Tibial nerve (tissue), 4 donors: Measurements from ENCODE around the gene CMTM5. TPM values are rescaled to one million over a fixed set of nuclear protein-coding genes. Genes with fewer than 3 reads are reported as not detected.

Source experiments
- DNase-seq, 2 donors: peaks; one replicate each; pipeline ENCODE4 v3.0.0-alpha.2; 2019; ENCODE audit warnings: low spot score in 2 of 2
- H3K27ac ChIP-seq, 4 donors: fragments of 200-600 bp; sonication (generic) in 3 of 4; one replicate each; pipeline ENCODE4 v1.5.1; 2017 to 2019; ENCODE audit warnings: mild to moderate bottlenecking in 1 of 4
- H3K27me3 ChIP-seq, 2 donors: fragments of 200-600 bp; sonication (generic) in 1 of 2; one replicate each; pipeline versions ENCODE4 v1.5.1 to v1.6.0; 2017 to 2019
- H3K36me3 ChIP-seq, 3 donors: fragments of 200-600 bp; sonication (generic); one replicate each; pipeline ENCODE4 v1.5.1; 2018 to 2019
- H3K4me1 ChIP-seq, 4 donors: fragments of 200-600 bp; sonication (generic) in 3 of 4; one replicate each; pipeline ENCODE4 v1.5.1; 2017 to 2019
- H3K4me3 ChIP-seq, 4 donors: fragments of 200-600 bp; sonication (generic) in 3 of 4; one replicate each; pipeline ENCODE4 v1.5.1; 2017 to 2019; ENCODE audit warnings: mild to moderate bottlenecking in 1 of 4, moderate library complexity in 1 of 4
- H3K9me3 ChIP-seq, 4 donors: fragments of 200-600 bp; sonication (generic) in 3 of 4; one replicate each; pipeline ENCODE4 v1.5.1; 2017 to 2019
- EP300 ChIP-seq, 2 donors: sonication (generic); formaldehyde crosslinking; IDR thresholded peaks; one replicate each; pipeline ENCODE4 v1.6.1; 2017; ENCODE audit warnings: antibody characterized with exemption in 2 of 2, mild to moderate bottlenecking in 1 of 2
- POLR2A ChIP-seq, 2 donors: fragments of 450-650 bp; IDR thresholded peaks; one replicate each; pipeline ENCODE4 v1.6.1; 2017; ENCODE audit warnings: antibody characterized with exemption in 2 of 2, mild to moderate bottlenecking in 2 of 2, moderate library complexity in 2 of 2
- whole genome bisulfite sequencing, 2 donors: methylation state at CpG; one replicate each; pipeline ENCODE4 v1.1.5; 2018; 5-methylcytosine and 5-hydroxymethylcytosine counted together
- total RNA-seq, 4 donors: library from RNA; depleted of rRNA; stranded (reverse); fragments of >200 nt; gene quantifications; one replicate each; pipeline ENCODE4 v1.1.0, GENCODE V29; 2016
- TF ChIP-seq, protein P1 (sequence below), 5 experiments: fragments of 200-600 bp in 3 of 5; fragments of 450-650 bp in 2 of 5; sonication (generic) in 3 of 5; IDR thresholded peaks; one replicate each; pipeline ENCODE4 v1.5.1; 2016 to 2019; ENCODE audit warnings: antibody characterized with exemption in 5 of 5, mild to moderate bottlenecking in 3 of 5, moderate library complexity in 2 of 5

Gene CMTM5
- total RNA-seq, 4 donors from 2014 or later, result 10.8 to 31.5 (median 18.3) TPM

DNA sequence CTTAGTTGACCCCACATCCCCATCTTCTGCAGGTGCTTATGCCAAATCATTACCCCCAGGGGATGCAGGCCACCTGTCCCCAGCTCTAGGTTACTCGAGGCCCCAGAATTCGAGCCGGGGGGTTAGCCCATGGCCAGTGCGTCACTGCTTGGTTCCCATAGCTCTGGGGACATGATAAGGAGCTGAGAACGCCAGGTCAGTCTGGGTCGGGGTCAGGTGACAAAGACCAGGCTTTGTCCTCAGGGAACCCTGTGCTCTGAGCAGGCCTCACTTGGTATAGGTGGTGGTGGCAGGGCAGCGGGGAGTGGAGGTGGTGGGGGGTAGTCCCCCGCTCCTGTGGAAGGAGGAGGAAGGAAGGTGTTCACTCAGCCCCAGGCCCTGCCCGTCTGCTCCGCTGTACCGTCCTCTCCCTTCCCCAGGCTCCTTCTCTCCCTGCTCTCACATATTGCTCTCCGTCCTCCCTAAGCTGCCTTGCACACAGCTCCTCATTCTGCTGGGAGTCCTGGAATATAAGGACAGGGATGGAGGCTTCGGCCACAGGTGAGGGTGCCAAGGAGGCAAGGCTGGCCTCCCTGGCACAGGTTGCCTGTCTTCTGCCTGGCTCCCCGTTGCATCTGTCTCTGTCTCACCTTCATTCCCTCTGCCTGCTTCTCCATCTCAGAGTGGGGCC, 33.3 kb downstream of the CMTM5 start:
- WGBS, 2 donors, result 71 to 85% methylated on average over 14 of the region's 14 CpGs
- Histone ChIP-seq H3K4me3 (no peak overlapping the region), H3K9me3 (no peaks in the 10 kb centered on the region), H3K27me3 (no peaks in the 10 kb centered on the region), H3K36me3 (no peaks in the 10 kb centered on the region), H3K4me1 (no peaks in the 10 kb centered on the region), H3K27ac (no peak overlapping the region)
- no peak for DNase-seq
- TF ChIP-seq POLR2A (IDR thresholded peaks at IDR 0.05) (no peak), EP300 (IDR thresholded peaks at IDR 0.05) (no peak)
- TF ChIP-seq, protein P1, sequence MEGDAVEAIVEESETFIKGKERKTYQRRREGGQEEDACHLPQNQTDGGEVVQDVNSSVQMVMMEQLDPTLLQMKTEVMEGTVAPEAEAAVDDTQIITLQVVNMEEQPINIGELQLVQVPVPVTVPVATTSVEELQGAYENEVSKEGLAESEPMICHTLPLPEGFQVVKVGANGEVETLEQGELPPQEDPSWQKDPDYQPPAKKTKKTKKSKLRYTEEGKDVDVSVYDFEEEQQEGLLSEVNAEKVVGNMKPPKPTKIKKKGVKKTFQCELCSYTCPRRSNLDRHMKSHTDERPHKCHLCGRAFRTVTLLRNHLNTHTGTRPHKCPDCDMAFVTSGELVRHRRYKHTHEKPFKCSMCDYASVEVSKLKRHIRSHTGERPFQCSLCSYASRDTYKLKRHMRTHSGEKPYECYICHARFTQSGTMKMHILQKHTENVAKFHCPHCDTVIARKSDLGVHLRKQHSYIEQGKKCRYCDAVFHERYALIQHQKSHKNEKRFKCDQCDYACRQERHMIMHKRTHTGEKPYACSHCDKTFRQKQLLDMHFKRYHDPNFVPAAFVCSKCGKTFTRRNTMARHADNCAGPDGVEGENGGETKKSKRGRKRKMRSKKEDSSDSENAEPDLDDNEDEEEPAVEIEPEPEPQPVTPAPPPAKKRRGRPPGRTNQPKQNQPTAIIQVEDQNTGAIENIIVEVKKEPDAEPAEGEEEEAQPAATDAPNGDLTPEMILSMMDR (IDR thresholded peaks at IDR 0.05), result no peak

DNA sequence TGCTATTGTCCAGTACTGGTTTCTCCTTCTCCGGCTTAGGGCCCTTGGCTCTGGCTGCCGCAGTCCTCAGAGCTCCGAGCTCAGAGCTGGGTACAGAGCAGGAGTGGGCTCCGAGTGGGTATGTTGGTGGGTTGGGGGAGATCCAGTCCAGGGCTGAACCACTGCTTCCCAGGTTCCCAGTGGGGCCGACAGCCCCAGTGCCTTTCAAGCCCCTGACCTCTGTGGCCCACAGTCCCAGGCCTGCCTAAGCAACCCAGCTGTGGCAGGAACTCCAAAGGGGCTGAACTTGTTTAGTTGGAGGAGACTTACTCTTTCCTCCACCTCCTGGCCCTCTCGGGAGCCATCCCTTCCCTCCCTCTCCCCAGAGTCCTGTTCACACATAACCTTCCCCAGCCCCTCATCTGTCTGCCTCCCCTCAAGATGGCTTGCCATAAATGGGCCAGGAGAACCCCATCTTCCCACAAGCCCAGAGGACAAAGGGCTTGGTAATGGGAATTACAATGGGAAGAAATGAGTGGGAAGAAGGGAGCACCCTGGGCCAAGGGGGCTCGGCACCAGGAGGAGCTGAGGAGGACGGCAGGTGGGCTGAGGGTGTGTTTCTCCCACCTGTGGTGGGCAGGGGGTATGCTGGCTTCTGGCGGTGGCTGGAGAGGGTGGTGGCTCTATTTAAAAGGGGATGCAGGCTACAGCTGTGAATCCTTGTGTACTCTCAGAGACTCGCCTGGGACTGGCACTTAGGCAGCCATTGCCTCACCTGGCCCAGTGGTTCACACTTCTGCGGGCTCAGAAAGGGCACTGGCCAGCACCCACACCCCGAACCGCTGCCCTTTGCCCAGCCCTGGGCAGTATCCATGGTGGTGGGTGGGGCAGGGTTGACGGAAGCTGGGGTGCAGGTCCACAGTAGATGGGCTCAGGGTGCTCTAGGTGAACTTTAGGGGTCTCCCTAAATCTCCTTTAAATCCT, 35.0 kb downstream of the CMTM5 start:
- no peak for TF ChIP-seq EP300 (IDR thresholded peaks at IDR 0.05)
- TF ChIP-seq, protein P1 (IDR thresholded peaks at IDR 0.05), result no peak
- Histone ChIP-seq H3K4me3 (no peak overlapping the region), H3K9me3 (no peaks in the 10 kb centered on the region), H3K27me3 (no peaks in the 10 kb centered on the region), H3K27ac (no peak overlapping the region), H3K4me1 (no peaks in the 10 kb centered on the region), H3K36me3 (no peaks in the 10 kb centered on the region)
- DNase-seq, result no peak
- WGBS, 2 donors, result 76 to 80% methylated on average over 13 to 14 of the region's 14 CpGs

DNA sequence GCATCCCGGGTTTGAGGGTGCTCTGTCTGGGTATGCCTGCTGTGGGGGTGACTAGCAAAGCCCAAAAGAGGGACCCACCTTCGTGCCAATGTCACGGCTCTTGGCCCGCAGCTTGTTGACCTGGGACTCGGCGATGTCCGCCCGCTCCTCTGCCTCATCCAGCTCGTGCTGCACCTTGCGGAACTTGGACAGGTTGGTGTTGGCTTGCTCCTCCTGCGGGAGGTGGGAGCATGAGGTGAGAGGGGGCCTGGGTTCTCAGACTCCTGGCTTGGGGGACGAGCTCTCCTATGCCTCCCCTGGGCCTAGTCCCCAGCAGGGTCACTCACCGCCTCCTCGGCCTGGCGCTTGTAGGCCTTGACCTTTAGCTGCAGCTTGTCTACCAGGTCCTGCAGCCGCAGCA, 36.8 kb downstream of the CMTM5 start:
- no peak overlapping the region for H3K27ac ChIP-seq
- no peak overlapping the region for H3K4me3 ChIP-seq
- H3K9me3 ChIP-seq, result no peaks in the 10 kb centered on the region
- no peak for DNase-seq
- TF ChIP-seq POLR2A (IDR thresholded peaks at IDR 0.05), result no peak
- TF ChIP-seq EP300 (IDR thresholded peaks at IDR 0.05), result no peak
- TF ChIP-seq, protein P1 (IDR thresholded peaks at IDR 0.05), result no peak
- WGBS, 2 donors, result 85 to 87% methylated on average over 15 of the region's 16 CpGs
- H3K36me3 ChIP-seq, result no peaks in the 10 kb centered on the region
- H3K4me1 ChIP-seq, result no peaks in the 10 kb centered on the region
- no peaks in the 10 kb centered on the region for H3K27me3 ChIP-seq

DNA sequence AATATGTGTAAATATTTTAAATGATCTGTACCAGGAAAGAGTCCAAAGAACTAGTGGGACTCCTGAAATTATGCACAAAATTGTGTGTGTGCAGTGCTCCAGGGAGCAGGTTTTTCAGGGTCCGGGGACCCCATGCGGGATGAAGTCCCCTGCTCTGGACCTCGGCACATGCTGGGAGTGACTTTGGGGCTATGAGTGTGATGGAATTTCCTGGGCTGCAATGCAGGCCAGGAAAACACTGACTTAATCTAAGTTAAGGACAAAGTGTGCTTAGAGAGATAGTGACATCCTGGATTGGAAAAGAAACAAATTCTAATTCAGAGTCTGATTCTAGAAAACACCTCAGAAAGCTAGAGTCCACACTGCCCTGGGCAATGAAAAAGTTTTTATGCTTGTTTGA, 37.4 kb downstream of the CMTM5 start:
- H3K27ac ChIP-seq, result no peak overlapping the region

More for the DNA sequence above, 37.4 kb downstream of the CMTM5 start:
- DNase-seq, result no peak
- Histone ChIP-seq H3K4me1 (no peaks in the 10 kb centered on the region), H3K36me3 (no peaks in the 10 kb centered on the region), H3K9me3 (no peaks in the 10 kb centered on the region), H3K27me3 (no peaks in the 10 kb centered on the region), H3K4me3 (no peak overlapping the region)
- TF ChIP-seq, protein P1 (IDR thresholded peaks at IDR 0.05), result no peak
- TF ChIP-seq EP300 (IDR thresholded peaks at IDR 0.05) (no peak), POLR2A (IDR thresholded peaks at IDR 0.05) (no peak)
- WGBS, 2 donors, result 38 to 51% methylated on average over 3 of the region's 3 CpGs
